Tongue (tissue), 2 donors: ENCODE results near the gene ENAH. TPM values are rescaled to one million over a fixed set of nuclear protein-coding genes. Genes with fewer than 3 reads are reported as not detected.
"Not testable (repeated sequence)": the region's sequence is repeated elsewhere in the genome, so short reads cannot be mapped to it uniquely, and the experiment has no call there.

Experiments used
- DNase-seq: peaks from one replicate; pipeline ENCODE4 v3.0.0-alpha.2; 2015
- total RNA-seq: library from RNA; depleted of rRNA; stranded (reverse); fragments of >200 nt; gene quantifications from one replicate; pipeline ENCODE4 v1.2.3, GENCODE V29; 2014

Gene ENAH
- total RNA-seq, 1 donor from 2014 or later = 107 TPM

GRCh38 chr1:225674381-225674780, 21.5 kb upstream of the ENAH start:
- DNase-seq = no peak

- DNase-seq = no peak
Measured at GRCh38 chr1:225670806-225671733, 18.1 kb upstream of the ENAH start.

- DNase-seq = no peak
Measured at GRCh38 chr1:225670356-225670755, 17.4 kb upstream of the ENAH start.

- no peak for DNase-seq
Measured at GRCh38 chr1:225668222-225668621, 15.3 kb upstream of the ENAH start.

GRCh38 chr1:225667362-225667761, 14.4 kb upstream of the ENAH start:
- no peak for DNase-seq

- DNase-seq = peak; percentile 57
Measured at GRCh38 chr1:225666495-225666894, 13.6 kb upstream of the ENAH start.

- no peak for DNase-seq
Measured at GRCh38 chr1:225664762-225665161, 11.8 kb upstream of the ENAH start.

- no peak for DNase-seq
Measured at GRCh38 chr1:225662155-225662554, 9.2 kb upstream of the ENAH start.

- DNase-seq = no peak
Measured at GRCh38 chr1:225660544-225660946, 7.6 kb upstream of the ENAH start.

GRCh38 chr1:225658041-225658440, 5.1 kb upstream of the ENAH start:
- DNase-seq = peak; percentile 53

- peak; percentile 71 for DNase-seq
Measured at GRCh38 chr1:225657462-225657989, 4.6 kb upstream of the ENAH start.

- not testable (repeated sequence) for DNase-seq
Measured at GRCh38 chr1:225656259-225656655, 3.3 kb upstream of the ENAH start.

- peak; percentile 96 for DNase-seq
Measured at GRCh38 chr1:225655509-225656258, 2.8 kb upstream of the ENAH start.

GRCh38 chr1:225654688-225655508, 2.0 kb upstream of the ENAH start:
- no peak for DNase-seq

- DNase-seq = no peak
Measured at GRCh38 chr1:225654277-225654597, 1.3 kb upstream of the ENAH start.

- DNase-seq = peak; percentile 87
Measured at GRCh38 chr1:225653463-225654276, 747 bp upstream of the ENAH start.

- peak; percentile 79 for DNase-seq
Measured at GRCh38 chr1:225651872-225652728, 823 bp downstream of the ENAH start.

GRCh38 chr1:225651376-225651871, 1.5 kb downstream of the ENAH start:
- DNase-seq = no peak

- no peak for DNase-seq
Measured at GRCh38 chr1:225650179-225650578, 2.7 kb downstream of the ENAH start.

- no peak for DNase-seq
Measured at GRCh38 chr1:225645194-225645895, 7.6 kb downstream of the ENAH start.
